ENCODE measurements around the gene LINS1. TPM values are rescaled to one million over a fixed set of nuclear protein-coding genes. Genes with fewer than 3 reads are reported as not detected.

LINS1 gene
- total RNA-seq, 1 experiment from 2014 or later, result 14.4 TPM

Other genes with a start within 250 kb of the LINS1 start
- not detected in 2 replicates for gene CERS3, start 73.2 kb downstream of the LINS1 start, total RNA-seq (2014; rRNA removed; shearing (Covaris generic))
- 8.9 and 12.4 TPM in 2 replicates for gene ASB7, start 405 bp upstream of the LINS1 start, total RNA-seq (2014; rRNA removed; shearing (Covaris generic))

Data from H4 (cell line).